ENCODE data around the gene USHBP1. TPM values are rescaled to one million over a fixed set of nuclear protein-coding genes. Genes with fewer than 3 reads are reported as not detected.

Gene USHBP1
- polyA plus RNA-seq, 1 donor from 2014 or later: 0.59 TPM

- peak overlapping the region; percentile 62 for H2AFZ ChIP-seq (ENCODE audit: low read depth, low read length)
- H3K27ac ChIP-seq (ENCODE audit: low read length): peak overlapping the region; percentile 64
- H3K79me2 ChIP-seq (replicated peaks; ENCODE audit: insufficient read depth, low read length): peaks cover 13% of the 10 kb centered on the region
- H3K9ac ChIP-seq (ENCODE audit: low read length): peak overlapping the region; percentile 89
- H3K27me3 ChIP-seq (ENCODE audit: insufficient read depth, low read depth, low read length): no peaks in the 10 kb centered on the region
- no peaks in the 10 kb centered on the region for H3K9me2 ChIP-seq (ENCODE audit: insufficient read depth, low read length)
- no peaks in the 10 kb centered on the region for H3K9me3 ChIP-seq (ENCODE audit: low read length)
- H3F3A ChIP-seq (ENCODE audit: insufficient read depth, low read length, poor library complexity, severe bottlenecking): no peaks in the 10 kb centered on the region
- H3K4me2 ChIP-seq (ENCODE audit: low read length): peak overlapping the region; percentile 68
- TF ChIP-seq POLR2AphosphoS5 (IDR thresholded peaks at IDR 0.05) (no peak), TAF1 (IDR thresholded peaks at IDR 0.05; ENCODE audit: low read depth) (no peak), CTCF (IDR thresholded peaks at IDR 0.05; ENCODE audit: poor library complexity, severe bottlenecking) (no peak), RAD21 (conservative IDR thresholded peaks at IDR 0.05) (no peak), EP300 (conservative IDR thresholded peaks at IDR 0.05; ENCODE audit: poor library complexity, severe bottlenecking) (no peak), EZH2 (IDR thresholded peaks at IDR 0.05; ENCODE audit: borderline replicate concordance, insufficient read depth, low read length, poor library complexity, severe bottlenecking) (no peak), SMC3 (conservative IDR thresholded peaks at IDR 0.05; ENCODE audit: poor library complexity) (no peak), MXI1 (conservative IDR thresholded peaks at IDR 0.05; ENCODE audit: poor library complexity, severe bottlenecking) (no peak)
- TF ChIP-seq, protein P1, sequence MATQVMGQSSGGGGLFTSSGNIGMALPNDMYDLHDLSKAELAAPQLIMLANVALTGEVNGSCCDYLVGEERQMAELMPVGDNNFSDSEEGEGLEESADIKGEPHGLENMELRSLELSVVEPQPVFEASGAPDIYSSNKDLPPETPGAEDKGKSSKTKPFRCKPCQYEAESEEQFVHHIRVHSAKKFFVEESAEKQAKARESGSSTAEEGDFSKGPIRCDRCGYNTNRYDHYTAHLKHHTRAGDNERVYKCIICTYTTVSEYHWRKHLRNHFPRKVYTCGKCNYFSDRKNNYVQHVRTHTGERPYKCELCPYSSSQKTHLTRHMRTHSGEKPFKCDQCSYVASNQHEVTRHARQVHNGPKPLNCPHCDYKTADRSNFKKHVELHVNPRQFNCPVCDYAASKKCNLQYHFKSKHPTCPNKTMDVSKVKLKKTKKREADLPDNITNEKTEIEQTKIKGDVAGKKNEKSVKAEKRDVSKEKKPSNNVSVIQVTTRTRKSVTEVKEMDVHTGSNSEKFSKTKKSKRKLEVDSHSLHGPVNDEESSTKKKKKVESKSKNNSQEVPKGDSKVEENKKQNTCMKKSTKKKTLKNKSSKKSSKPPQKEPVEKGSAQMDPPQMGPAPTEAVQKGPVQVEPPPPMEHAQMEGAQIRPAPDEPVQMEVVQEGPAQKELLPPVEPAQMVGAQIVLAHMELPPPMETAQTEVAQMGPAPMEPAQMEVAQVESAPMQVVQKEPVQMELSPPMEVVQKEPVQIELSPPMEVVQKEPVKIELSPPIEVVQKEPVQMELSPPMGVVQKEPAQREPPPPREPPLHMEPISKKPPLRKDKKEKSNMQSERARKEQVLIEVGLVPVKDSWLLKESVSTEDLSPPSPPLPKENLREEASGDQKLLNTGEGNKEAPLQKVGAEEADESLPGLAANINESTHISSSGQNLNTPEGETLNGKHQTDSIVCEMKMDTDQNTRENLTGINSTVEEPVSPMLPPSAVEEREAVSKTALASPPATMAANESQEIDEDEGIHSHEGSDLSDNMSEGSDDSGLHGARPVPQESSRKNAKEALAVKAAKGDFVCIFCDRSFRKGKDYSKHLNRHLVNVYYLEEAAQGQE (IDR thresholded peaks at IDR 0.05; ENCODE audit: borderline replicate concordance): no peak
- no peaks in the 10 kb centered on the region for H4K20me1 ChIP-seq (ENCODE audit: insufficient read depth)
- no peaks in the 10 kb centered on the region for H3K36me3 ChIP-seq (ENCODE audit: insufficient read depth, low read length)
- H3K4me3 ChIP-seq (ENCODE audit: low read length): peak overlapping the region; percentile 73
Observed at GRCh38 chr19:17246681-17247425, 17.7 kb downstream of the USHBP1 start.

- Histone ChIP-seq H3F3A (ENCODE audit: insufficient read depth, low read length, poor library complexity, severe bottlenecking) (no peaks in the 10 kb centered on the region), H3K27me3 (ENCODE audit: insufficient read depth, low read depth, low read length) (no peaks in the 10 kb centered on the region), H3K79me2 (replicated peaks; ENCODE audit: insufficient read depth, low read length) (peaks cover 13% of the 10 kb centered on the region), H3K4me2 (ENCODE audit: low read length) (peak within 1 kb of the TSS; percentile 68), H2AFZ (ENCODE audit: low read depth, low read length) (peak within 1 kb of the TSS; percentile 62), H3K36me3 (ENCODE audit: insufficient read depth, low read length) (no peaks in the 10 kb centered on the region), H3K9me2 (ENCODE audit: insufficient read depth, low read length) (no peaks in the 10 kb centered on the region), H3K9me3 (ENCODE audit: low read length) (no peaks in the 10 kb centered on the region), H3K27ac (ENCODE audit: low read length) (peak within 1 kb of the TSS; percentile 64), H3K4me3 (ENCODE audit: low read length) (peak within 1 kb of the TSS; percentile 73), H4K20me1 (ENCODE audit: insufficient read depth) (no peaks in the 10 kb centered on the region), H3K9ac (ENCODE audit: low read length) (peak within 1 kb of the TSS; percentile 89)
- TF ChIP-seq CTCF (IDR thresholded peaks at IDR 0.05; ENCODE audit: poor library complexity, severe bottlenecking) (no peak), MXI1 (conservative IDR thresholded peaks at IDR 0.05; ENCODE audit: poor library complexity, severe bottlenecking) (no peak), EZH2 (IDR thresholded peaks at IDR 0.05; ENCODE audit: borderline replicate concordance, insufficient read depth, low read length, poor library complexity, severe bottlenecking) (no peak), POLR2AphosphoS5 (IDR thresholded peaks at IDR 0.05) (no peak), EP300 (conservative IDR thresholded peaks at IDR 0.05; ENCODE audit: poor library complexity, severe bottlenecking) (no peak), TAF1 (IDR thresholded peaks at IDR 0.05; ENCODE audit: low read depth) (no peak), SMC3 (conservative IDR thresholded peaks at IDR 0.05; ENCODE audit: poor library complexity) (no peak), RAD21 (conservative IDR thresholded peaks at IDR 0.05) (no peak)
- TF ChIP-seq, protein P1 (IDR thresholded peaks at IDR 0.05; ENCODE audit: borderline replicate concordance): no peak
Observed at GRCh38 chr19:17245535-17245984, 19.0 kb downstream of the USHBP1 start, which contains the start of gene NR2F6. Gene NR2F6 (minus strand): TSS chr19:17245919. CDS start chr19:17245220, 699 bp downstream.
